WTC11 (cell line): ENCODE results near the gene WNT5A. TPM values are rescaled to one million over a fixed set of nuclear protein-coding genes. Genes with fewer than 3 reads are reported as not detected.

ENCODE experiments used
- ATAC-seq: fragments of 200-7000 bp; cut with Tn5 transposase; 2 replicates; pipeline ENCODE4 v1.10.0; 2021; ENCODE audit warnings: mild to moderate bottlenecking, moderate library complexity
- Bru-seq: library from RNA; stranded (reverse); fragments of 400-500 nt; gene quantifications from one replicate; lab custom pipeline; 2021; lab: Mats Ljungman, UMichigan
- CTCF ChIA-PET: fragments of 300-600 bp; sonication (Branson Sonifier 250); formaldehyde crosslinking; loops from one replicate; lab custom pipeline; 2021; ENCODE audit warnings: antibody characterized with exemption; lab: Charles Lee
- POLR2A ChIA-PET: fragments of 350-600 bp; sonication (Branson Sonifier 250); formaldehyde crosslinking; loops from one replicate; lab custom pipeline; 2021; ENCODE audit warnings: antibody characterized with exemption; lab: Charles Lee
- DNase-seq: peaks from one replicate; pipeline ENCODE4 v3.0.0; 2021; ENCODE audit warnings: low spot score
- H3K27ac Mint-ChIP-seq: 2 replicates; pipeline ENCODE4 v1.8.0; 2021; ENCODE audit warnings: mixed read lengths
- H3K27me3 Mint-ChIP-seq: 2 replicates; pipeline ENCODE4 v1.8.0; 2021; ENCODE audit warnings: low read depth, mild to moderate bottlenecking, moderate library complexity, mixed read lengths
- H3K36me3 Mint-ChIP-seq: 2 replicates; pipeline ENCODE4 v1.8.0; 2021; ENCODE audit warnings: mixed read lengths
- H3K4me1 Mint-ChIP-seq: 2 replicates; pipeline ENCODE4 v1.8.0; 2022; ENCODE audit warnings: mixed read lengths
- H3K4me3 Mint-ChIP-seq: 2 replicates; pipeline ENCODE4 v1.8.0; 2021; ENCODE audit warnings: mild to moderate bottlenecking, moderate library complexity, mixed read lengths
- H3K9me3 Mint-ChIP-seq: 2 replicates; pipeline ENCODE4 v1.8.0; 2021; ENCODE audit warnings: mixed read lengths
- CBFB ChIP-seq: sonication (generic); formaldehyde crosslinking; IDR thresholded peaks from 2 replicates; pipeline ENCODE4 v1.8.1; 2022; ENCODE audit warnings: mild to moderate bottlenecking, low read depth, missing genetic modification reagents
- ESRRA ChIP-seq: sonication (generic); formaldehyde crosslinking; IDR thresholded peaks from 2 replicates; pipeline ENCODE4 v1.8.1; 2022; ENCODE audit warnings: mild to moderate bottlenecking, missing genetic modification reagents, borderline replicate concordance
- JUN ChIP-seq: sonication (generic); formaldehyde crosslinking; IDR thresholded peaks from 2 replicates; pipeline ENCODE4 v1.8.0; 2023; ENCODE audit warnings: mild to moderate bottlenecking, missing genetic modification reagents
- NFE2L1 ChIP-seq: sonication (generic); formaldehyde crosslinking; IDR thresholded peaks from 2 replicates; pipeline ENCODE4 v1.8.1; 2023; ENCODE audit warnings: missing genetic modification reagents
- PRRX2 ChIP-seq: fragments of 250-450 bp; sonication (Bioruptor Pico); IDR thresholded peaks from 2 replicates; pipeline ENCODE4 v1.8.0; 2021; ENCODE audit warnings: mild to moderate bottlenecking
- SP1 ChIP-seq: sonication (generic); formaldehyde crosslinking; conservative IDR thresholded peaks from 2 replicates; pipeline ENCODE4 v1.8.1; 2022; ENCODE audit warnings: missing genetic modification reagents
- ZNF416 ChIP-seq: fragments of 250-450 bp; sonication (Bioruptor Pico); IDR thresholded peaks from 2 replicates; pipeline ENCODE4 v1.9.0; 2021; ENCODE audit warnings: mild to moderate bottlenecking, inconsistent platforms
- long read RNA-seq, 3 experiments: library from RNA in 1 of 3; library from capped mRNA in 1 of 3; library from polyadenylated mRNA in 1 of 3; unstranded in 2 of 3; stranded (forward) in 1 of 3; transcript quantifications; one replicate each; pipeline ENCODE4 v2.0.0, GENCODE V29; 2021
- total RNA-seq: library from RNA; stranded (reverse); gene quantifications from 3 replicates; pipeline ENCODE4 v1.2.3, GENCODE V29; 2021
- TF ChIP-seq, protein P1 (sequence below): sonication (generic); formaldehyde crosslinking; IDR thresholded peaks from 2 replicates; pipeline ENCODE4 v1.8.0; 2022; ENCODE audit warnings: missing genetic modification reagents
- TF ChIP-seq, protein P2 (sequence below): sonication (generic); formaldehyde crosslinking; IDR thresholded peaks from 2 replicates; pipeline ENCODE4 v1.8.0; 2023; ENCODE audit warnings: missing genetic modification reagents, mild to moderate bottlenecking, borderline replicate concordance
- TF ChIP-seq, protein P3 (sequence below): sonication (generic); formaldehyde crosslinking; IDR thresholded peaks from 2 replicates; pipeline ENCODE4 v1.8.0; 2022; ENCODE audit warnings: mild to moderate bottlenecking, missing genetic modification reagents
- TF ChIP-seq, protein P4 (sequence below): fragments of 250-450 bp; sonication (Bioruptor Pico); IDR thresholded peaks from 2 replicates; pipeline ENCODE4 v1.9.0; 2021; ENCODE audit warnings: mild to moderate bottlenecking
- TF ChIP-seq, protein P5 (sequence below): sonication (generic); formaldehyde crosslinking; IDR thresholded peaks from 2 replicates; pipeline ENCODE4 v1.8.1; 2023; ENCODE audit warnings: mild to moderate bottlenecking, missing genetic modification reagents, borderline replicate concordance

The WNT5A gene
- total RNA-seq (4.9 to 10.6 TPM (median 5.4 TPM) in 3 replicates), Bru-seq, nascent RNA (percentile 58 among the genes with signal in this experiment)
- long read RNA-seq, experiment 1, full-length matches to known transcripts: 4 of 11 reads
- long read RNA-seq, experiment 1, partial matches to known transcripts: 2 of 11 reads
- long read RNA-seq, experiment 1, other reads (novel, unspliced or antisense): 5 of 11 reads
- long read RNA-seq, experiment 2, partial matches to known transcripts: 0 of 2 reads
- long read RNA-seq, experiment 2, other reads (novel, unspliced or antisense): 2 of 2 reads
- long read RNA-seq, experiment 3: 0 reads

DNA sequence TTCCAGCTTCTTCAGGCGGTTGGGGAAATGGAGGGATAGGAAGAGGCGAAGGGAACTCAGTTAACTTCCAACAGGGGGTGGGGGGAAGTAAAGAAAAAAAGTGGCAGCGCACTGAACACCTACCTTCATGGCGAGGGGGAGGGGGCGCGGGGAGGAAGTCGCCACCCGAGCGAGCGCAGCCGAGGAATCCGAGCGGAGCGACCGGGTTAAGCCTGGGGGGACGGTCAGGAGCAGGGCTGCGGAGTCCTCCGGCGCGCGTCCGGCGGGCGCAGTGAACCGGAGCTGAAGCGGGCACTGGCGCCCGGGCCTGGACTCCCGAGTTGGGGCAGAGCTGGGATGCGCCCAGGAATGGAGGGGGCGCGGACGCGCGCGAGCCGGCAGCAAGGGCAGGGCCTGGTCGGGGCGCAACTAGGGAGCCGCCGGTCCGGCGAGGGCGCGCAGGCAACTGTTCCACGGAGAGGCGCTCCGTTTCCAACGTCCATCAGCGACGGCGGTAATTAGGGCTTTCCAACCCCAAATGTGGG is at the start of gene WNT5A:
Gene WNT5A (minus strand): TSS at position 450 of the 524 bp plus-strand sequence. CDS start 321 bp downstream, at position 129.
- ChIA-PET POLR2A (interaction anchor here (0.7 kb wide), 1 partner anchor 49 kb away, joined by 4 read pairs; no protein-coding TSS in a partner anchor), CTCF (interaction anchor here (0.6 to 1.9 kb wide), 9 partner anchors 11 to 1636 kb away, joined by 3 to 9 read pairs (median 4); no protein-coding TSS in a partner anchor)
- H3K4me3 Mint-ChIP-seq: peak within 1 kb of the TSS; percentile 85
- DNase-seq: peak; percentile 78
- peak within 1 kb of the TSS; percentile 90 for H3K27ac Mint-ChIP-seq
- no peaks in the 10 kb centered on the region for H3K9me3 Mint-ChIP-seq
- no peaks in the 10 kb centered on the region for H3K36me3 Mint-ChIP-seq
- H3K27me3 Mint-ChIP-seq: peaks cover 91% of the 10 kb centered on the region
- 0 out of 2 replicates have a peak, but pooled peaks have one; percentile 51 for TF ChIP-seq JUN (CRISPR knock-in tag)
- TF ChIP-seq, protein P1, sequence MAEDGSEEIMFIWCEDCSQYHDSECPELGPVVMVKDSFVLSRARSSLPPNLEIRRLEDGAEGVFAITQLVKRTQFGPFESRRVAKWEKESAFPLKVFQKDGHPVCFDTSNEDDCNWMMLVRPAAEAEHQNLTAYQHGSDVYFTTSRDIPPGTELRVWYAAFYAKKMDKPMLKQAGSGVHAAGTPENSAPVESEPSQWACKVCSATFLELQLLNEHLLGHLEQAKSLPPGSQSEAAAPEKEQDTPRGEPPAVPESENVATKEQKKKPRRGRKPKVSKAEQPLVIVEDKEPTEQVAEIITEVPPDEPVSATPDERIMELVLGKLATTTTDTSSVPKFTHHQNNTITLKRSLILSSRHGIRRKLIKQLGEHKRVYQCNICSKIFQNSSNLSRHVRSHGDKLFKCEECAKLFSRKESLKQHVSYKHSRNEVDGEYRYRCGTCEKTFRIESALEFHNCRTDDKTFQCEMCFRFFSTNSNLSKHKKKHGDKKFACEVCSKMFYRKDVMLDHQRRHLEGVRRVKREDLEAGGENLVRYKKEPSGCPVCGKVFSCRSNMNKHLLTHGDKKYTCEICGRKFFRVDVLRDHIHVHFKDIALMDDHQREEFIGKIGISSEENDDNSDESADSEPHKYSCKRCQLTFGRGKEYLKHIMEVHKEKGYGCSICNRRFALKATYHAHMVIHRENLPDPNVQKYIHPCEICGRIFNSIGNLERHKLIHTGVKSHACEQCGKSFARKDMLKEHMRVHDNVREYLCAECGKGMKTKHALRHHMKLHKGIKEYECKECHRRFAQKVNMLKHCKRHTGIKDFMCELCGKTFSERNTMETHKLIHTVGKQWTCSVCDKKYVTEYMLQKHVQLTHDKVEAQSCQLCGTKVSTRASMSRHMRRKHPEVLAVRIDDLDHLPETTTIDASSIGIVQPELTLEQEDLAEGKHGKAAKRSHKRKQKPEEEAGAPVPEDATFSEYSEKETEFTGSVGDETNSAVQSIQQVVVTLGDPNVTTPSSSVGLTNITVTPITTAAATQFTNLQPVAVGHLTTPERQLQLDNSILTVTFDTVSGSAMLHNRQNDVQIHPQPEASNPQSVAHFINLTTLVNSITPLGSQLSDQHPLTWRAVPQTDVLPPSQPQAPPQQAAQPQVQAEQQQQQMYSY: peak; percentile 43; the same call in 1 of the 2 replicates
- TF ChIP-seq, protein P2, sequence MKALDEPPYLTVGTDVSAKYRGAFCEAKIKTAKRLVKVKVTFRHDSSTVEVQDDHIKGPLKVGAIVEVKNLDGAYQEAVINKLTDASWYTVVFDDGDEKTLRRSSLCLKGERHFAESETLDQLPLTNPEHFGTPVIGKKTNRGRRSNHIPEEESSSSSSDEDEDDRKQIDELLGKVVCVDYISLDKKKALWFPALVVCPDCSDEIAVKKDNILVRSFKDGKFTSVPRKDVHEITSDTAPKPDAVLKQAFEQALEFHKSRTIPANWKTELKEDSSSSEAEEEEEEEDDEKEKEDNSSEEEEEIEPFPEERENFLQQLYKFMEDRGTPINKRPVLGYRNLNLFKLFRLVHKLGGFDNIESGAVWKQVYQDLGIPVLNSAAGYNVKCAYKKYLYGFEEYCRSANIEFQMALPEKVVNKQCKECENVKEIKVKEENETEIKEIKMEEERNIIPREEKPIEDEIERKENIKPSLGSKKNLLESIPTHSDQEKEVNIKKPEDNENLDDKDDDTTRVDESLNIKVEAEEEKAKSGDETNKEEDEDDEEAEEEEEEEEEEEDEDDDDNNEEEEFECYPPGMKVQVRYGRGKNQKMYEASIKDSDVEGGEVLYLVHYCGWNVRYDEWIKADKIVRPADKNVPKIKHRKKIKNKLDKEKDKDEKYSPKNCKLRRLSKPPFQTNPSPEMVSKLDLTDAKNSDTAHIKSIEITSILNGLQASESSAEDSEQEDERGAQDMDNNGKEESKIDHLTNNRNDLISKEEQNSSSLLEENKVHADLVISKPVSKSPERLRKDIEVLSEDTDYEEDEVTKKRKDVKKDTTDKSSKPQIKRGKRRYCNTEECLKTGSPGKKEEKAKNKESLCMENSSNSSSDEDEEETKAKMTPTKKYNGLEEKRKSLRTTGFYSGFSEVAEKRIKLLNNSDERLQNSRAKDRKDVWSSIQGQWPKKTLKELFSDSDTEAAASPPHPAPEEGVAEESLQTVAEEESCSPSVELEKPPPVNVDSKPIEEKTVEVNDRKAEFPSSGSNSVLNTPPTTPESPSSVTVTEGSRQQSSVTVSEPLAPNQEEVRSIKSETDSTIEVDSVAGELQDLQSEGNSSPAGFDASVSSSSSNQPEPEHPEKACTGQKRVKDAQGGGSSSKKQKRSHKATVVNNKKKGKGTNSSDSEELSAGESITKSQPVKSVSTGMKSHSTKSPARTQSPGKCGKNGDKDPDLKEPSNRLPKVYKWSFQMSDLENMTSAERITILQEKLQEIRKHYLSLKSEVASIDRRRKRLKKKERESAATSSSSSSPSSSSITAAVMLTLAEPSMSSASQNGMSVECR (CRISPR knock-in tag): peak; percentile 73; the same call in 1 of the 2 replicates
- TF ChIP-seq NFE2L1: 0 out of 2 replicates have a peak, but pooled peaks have one; percentile 56
- 0 out of 2 replicates have a peak, but pooled peaks have one; percentile 49 for TF ChIP-seq CBFB (CRISPR knock-in tag)
- TF ChIP-seq PRRX2 (CRISPR knock-in tag): no peak
- no peak for TF ChIP-seq ESRRA (CRISPR knock-in tag)
- peak; percentile 45; the same call in 1 of the 2 replicates for TF ChIP-seq SP1 (CRISPR knock-in tag)
- TF ChIP-seq, protein P3, sequence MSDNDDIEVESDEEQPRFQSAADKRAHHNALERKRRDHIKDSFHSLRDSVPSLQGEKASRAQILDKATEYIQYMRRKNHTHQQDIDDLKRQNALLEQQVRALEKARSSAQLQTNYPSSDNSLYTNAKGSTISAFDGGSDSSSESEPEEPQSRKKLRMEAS (CRISPR knock-in tag): peak; percentile 43; the same call in 1 of the 2 replicates
- ATAC-seq: peak; percentile 9
- peaks cover 38% of the 10 kb centered on the region for H3K4me1 Mint-ChIP-seq

DNA sequence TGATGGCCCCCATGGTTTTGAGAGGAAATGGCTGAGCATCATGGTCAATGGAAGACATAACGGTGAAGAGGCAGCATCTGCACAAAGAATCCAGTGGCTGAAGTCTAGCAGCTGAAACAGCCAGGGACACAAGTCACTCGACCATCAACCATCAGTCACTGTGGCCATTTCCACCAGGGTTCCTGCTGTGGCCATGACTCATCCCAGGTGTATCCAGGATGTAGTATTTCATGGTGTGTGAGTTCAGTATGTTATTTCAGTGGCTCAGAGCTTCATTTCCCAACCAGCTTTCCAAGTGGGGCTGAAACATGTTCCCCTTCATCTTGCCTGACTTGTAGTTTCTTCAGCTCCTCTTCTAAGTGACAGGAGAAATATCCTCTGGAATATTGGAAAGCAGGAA is 47.8 kb upstream of the WNT5A start:
- no peak overlapping the region for H3K27ac Mint-ChIP-seq
- CTCF ChIA-PET: no interaction called here
- H3K36me3 Mint-ChIP-seq: no peaks in the 10 kb centered on the region
- no peak for DNase-seq
- H3K9me3 Mint-ChIP-seq: no peaks in the 10 kb centered on the region
- H3K4me1 Mint-ChIP-seq: peaks cover 36% of the 10 kb centered on the region
- H3K27me3 Mint-ChIP-seq: no peaks in the 10 kb centered on the region; the same call in 1 of the 2 replicates
- POLR2A ChIA-PET: no interaction called here
- no peak overlapping the region for H3K4me3 Mint-ChIP-seq
- no peak for ATAC-seq
- TF ChIP-seq ZNF416 (CRISPR knock-in tag): no peak
- TF ChIP-seq, protein P4, sequence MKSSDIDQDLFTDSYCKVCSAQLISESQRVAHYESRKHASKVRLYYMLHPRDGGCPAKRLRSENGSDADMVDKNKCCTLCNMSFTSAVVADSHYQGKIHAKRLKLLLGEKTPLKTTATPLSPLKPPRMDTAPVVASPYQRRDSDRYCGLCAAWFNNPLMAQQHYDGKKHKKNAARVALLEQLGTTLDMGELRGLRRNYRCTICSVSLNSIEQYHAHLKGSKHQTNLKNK: no peak
- TF ChIP-seq, protein P5, sequence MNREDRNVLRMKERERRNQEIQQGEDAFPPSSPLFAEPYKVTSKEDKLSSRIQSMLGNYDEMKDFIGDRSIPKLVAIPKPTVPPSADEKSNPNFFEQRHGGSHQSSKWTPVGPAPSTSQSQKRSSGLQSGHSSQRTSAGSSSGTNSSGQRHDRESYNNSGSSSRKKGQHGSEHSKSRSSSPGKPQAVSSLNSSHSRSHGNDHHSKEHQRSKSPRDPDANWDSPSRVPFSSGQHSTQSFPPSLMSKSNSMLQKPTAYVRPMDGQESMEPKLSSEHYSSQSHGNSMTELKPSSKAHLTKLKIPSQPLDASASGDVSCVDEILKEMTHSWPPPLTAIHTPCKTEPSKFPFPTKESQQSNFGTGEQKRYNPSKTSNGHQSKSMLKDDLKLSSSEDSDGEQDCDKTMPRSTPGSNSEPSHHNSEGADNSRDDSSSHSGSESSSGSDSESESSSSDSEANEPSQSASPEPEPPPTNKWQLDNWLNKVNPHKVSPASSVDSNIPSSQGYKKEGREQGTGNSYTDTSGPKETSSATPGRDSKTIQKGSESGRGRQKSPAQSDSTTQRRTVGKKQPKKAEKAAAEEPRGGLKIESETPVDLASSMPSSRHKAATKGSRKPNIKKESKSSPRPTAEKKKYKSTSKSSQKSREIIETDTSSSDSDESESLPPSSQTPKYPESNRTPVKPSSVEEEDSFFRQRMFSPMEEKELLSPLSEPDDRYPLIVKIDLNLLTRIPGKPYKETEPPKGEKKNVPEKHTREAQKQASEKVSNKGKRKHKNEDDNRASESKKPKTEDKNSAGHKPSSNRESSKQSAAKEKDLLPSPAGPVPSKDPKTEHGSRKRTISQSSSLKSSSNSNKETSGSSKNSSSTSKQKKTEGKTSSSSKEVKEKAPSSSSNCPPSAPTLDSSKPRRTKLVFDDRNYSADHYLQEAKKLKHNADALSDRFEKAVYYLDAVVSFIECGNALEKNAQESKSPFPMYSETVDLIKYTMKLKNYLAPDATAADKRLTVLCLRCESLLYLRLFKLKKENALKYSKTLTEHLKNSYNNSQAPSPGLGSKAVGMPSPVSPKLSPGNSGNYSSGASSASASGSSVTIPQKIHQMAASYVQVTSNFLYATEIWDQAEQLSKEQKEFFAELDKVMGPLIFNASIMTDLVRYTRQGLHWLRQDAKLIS (CRISPR knock-in tag): no peak
- TF ChIP-seq, protein P2 (CRISPR knock-in tag): no peak
